ENCODE results near the gene CCDC97.

The CCDC97 gene

GRCh38 chr19:41304706-41305483 is 5.1 kb upstream of the CCDC97 start:
- no peak overlapping the region for H3K4me3 ChIP-seq (ENCODE audit: low read depth, low read length)
- DNase-seq (ENCODE audit: low read depth), result no peak
- in situ Hi-C loops (cut with HindIII; ENCODE audit: low sequenced_read_pairs), result no loop called here
- TF ChIP-seq, protein P1, sequence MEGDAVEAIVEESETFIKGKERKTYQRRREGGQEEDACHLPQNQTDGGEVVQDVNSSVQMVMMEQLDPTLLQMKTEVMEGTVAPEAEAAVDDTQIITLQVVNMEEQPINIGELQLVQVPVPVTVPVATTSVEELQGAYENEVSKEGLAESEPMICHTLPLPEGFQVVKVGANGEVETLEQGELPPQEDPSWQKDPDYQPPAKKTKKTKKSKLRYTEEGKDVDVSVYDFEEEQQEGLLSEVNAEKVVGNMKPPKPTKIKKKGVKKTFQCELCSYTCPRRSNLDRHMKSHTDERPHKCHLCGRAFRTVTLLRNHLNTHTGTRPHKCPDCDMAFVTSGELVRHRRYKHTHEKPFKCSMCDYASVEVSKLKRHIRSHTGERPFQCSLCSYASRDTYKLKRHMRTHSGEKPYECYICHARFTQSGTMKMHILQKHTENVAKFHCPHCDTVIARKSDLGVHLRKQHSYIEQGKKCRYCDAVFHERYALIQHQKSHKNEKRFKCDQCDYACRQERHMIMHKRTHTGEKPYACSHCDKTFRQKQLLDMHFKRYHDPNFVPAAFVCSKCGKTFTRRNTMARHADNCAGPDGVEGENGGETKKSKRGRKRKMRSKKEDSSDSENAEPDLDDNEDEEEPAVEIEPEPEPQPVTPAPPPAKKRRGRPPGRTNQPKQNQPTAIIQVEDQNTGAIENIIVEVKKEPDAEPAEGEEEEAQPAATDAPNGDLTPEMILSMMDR (IDR thresholded peaks at IDR 0.05; ENCODE audit: low read depth, low read length, missing control alignments), result no peak

DNA sequence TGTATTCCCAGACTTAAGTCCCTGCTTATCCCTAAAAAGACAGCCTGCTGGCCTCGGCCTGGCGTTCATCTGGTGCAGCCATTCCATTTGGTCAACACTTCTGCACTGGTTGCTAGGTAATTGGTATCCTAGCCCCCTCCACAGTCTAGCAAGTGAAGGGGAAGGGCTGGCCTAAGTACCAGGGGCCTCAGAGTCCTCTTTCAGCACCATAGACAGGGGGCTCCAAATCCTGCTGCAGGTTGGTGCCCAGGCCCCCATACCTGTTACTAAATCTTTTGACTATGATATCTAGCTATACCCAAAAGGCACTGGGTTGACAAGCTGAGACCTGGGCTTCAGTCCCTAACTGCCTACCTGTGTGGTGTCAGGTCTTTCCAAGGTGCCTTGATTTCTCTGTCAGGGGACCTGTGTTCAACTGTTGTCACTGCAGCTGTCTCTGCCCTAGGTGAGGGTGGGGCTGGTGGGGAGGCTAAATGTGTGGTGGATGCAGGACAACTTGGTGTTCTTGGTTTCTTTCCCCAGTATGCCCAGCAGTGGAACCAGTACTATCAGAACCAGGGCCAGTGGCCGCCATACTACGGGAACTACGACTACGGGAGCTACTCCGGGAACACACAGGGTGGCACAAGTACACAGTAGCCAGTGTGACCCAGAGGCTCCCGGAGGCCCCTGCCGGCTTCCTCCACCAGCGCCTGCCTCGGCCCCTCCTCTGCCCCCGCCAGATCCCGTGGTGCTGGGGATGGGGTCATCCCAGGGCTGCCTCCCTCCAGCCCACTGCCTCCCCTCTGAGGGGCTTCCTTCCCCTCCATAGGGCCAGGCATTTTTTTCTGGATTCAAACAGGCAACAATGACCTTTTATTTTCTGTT is 3.8 kb upstream of the CCDC97 start:
- in situ Hi-C loops (cut with HindIII; ENCODE audit: low sequenced_read_pairs), result no loop called here
- no peak overlapping the region for H3K4me3 ChIP-seq (ENCODE audit: low read depth, low read length)
- no peak for DNase-seq (ENCODE audit: low read depth)
- TF ChIP-seq, protein P1 (IDR thresholded peaks at IDR 0.05; ENCODE audit: low read depth, low read length, missing control alignments), result no peak

- no peak for DNase-seq (ENCODE audit: low read depth)
- in situ Hi-C loops (cut with HindIII; ENCODE audit: low sequenced_read_pairs), result no loop called here
- TF ChIP-seq, protein P1 (IDR thresholded peaks at IDR 0.05; ENCODE audit: low read depth, low read length, missing control alignments), result no peak
- H3K4me3 ChIP-seq (ENCODE audit: low read depth, low read length), result no peak overlapping the region
These were observed 2.7 kb upstream of the CCDC97 start for GRCh38 chr19:41307090-41307875.

DNA sequence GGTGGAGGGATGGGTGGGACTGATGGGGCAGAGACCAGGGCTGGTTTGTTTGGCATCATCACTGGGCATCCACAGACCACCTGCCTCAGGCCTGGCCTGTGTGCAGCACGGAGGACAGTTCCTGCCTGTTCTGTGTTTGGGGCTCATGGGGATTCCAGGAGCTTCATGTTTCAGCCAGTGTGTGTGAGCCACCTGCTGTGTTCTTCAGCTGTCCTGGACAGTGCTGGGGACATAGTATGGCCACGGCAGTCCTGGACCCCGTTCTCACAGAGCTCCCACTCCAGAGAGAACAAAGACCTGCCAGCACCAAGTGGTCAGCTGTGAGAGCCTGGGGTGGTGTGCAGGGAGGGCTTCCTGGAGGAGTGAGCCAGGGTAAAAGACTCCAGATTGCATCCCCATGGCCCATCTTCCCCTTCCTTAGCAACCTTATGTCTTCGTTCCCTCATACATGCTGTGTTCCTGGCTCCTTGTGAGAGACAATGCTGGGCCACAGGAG is 2.0 kb upstream of the CCDC97 start:
- DNase-seq (ENCODE audit: low read depth), result no peak
- in situ Hi-C loops (cut with HindIII; ENCODE audit: low sequenced_read_pairs), result no loop called here
- TF ChIP-seq, protein P1 (IDR thresholded peaks at IDR 0.05; ENCODE audit: low read depth, low read length, missing control alignments), result no peak
- no peak overlapping the region for H3K4me3 ChIP-seq (ENCODE audit: low read depth, low read length)

DNA sequence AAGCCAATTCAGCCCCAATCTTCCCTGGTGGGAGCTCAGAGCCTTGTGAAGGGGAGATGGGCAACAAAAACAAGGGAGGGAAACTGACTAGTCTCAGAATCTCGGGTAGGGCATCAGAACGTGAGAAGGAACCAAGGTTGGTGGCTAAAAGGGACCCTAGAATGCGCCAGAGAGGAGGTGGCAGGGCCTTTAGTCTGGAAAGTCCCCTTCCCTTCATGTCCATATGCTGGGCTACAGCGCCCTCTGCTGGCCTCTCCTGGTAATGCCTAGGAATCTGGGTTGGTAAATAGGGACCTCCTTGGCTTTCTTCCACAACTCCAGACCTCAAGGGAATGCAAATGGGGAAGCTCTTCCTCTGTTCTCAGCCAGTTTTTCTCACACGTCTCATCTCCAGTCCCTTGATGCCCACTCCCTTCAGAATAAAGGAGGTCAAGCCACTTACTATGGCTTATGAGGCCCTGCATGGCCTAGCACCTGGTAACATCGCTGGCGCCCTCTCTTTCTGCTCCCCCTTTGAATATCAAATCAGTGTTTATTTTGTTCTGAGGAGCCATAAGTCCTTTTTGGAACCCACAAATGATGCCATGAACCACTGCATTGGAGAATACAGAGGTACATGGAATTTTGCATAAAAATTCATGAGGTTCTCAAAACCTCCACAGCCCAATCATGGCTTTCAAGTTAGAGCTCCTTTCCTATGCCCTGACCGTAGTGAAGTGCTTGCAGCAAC is 1.4 kb upstream of the CCDC97 start:
- TF ChIP-seq, protein P1 (IDR thresholded peaks at IDR 0.05; ENCODE audit: low read depth, low read length, missing control alignments), result peak; percentile 98
- in situ Hi-C loops (cut with HindIII; ENCODE audit: low sequenced_read_pairs), result no loop called here
- DNase-seq (ENCODE audit: low read depth), result peak; percentile 89
- H3K4me3 ChIP-seq (ENCODE audit: low read depth, low read length), result peak overlapping the region; percentile 89

Data from astrocyte of the cerebellum (primary cell).